GM12873 (cell line): ENCODE results near the gene APBB2.

Source experiments
- CTCF ChIP-seq: IDR thresholded peaks from 2 replicates; pipeline ENCODE4 v1.5.1; 2012; ENCODE audit warnings: low read depth, mild to moderate bottlenecking, moderate library complexity, low read length, control low read depth; ENCODE audit not compliant: insufficient read depth; ENCODE audit errors: missing control alignments

The APBB2 gene

GRCh38 chr4:41189666-41190065, 24.7 kb downstream of the APBB2 start:
- TF ChIP-seq CTCF, result no peak

- no peak for TF ChIP-seq CTCF
Measured at GRCh38 chr4:41189076-41189475, 25.3 kb downstream of the APBB2 start.

- no peak for TF ChIP-seq CTCF
Measured at GRCh38 chr4:41185614-41186592, 28.4 kb downstream of the APBB2 start.

GRCh38 chr4:41184009-41184408, 30.3 kb downstream of the APBB2 start:
- no peak for TF ChIP-seq CTCF

GRCh38 chr4:41183021-41183553, 31.3 kb downstream of the APBB2 start:
- TF ChIP-seq CTCF, result no peak

- TF ChIP-seq CTCF, result no peak
Measured at GRCh38 chr4:41181037-41181436, 33.3 kb downstream of the APBB2 start.

GRCh38 chr4:41179498-41180195, 34.7 kb downstream of the APBB2 start:
- TF ChIP-seq CTCF, result no peak
